Liver (tissue), 9 donors: ENCODE data around the gene ZNF148. TPM values are rescaled to one million over a fixed set of nuclear protein-coding genes. Genes with fewer than 3 reads are reported as not detected.
"Not testable (repeated sequence)": the region's sequence is repeated elsewhere in the genome, so short reads cannot be mapped to it uniquely, and the experiment has no call there.

Source experiments
- DNase-seq: peaks from one replicate; pipeline ENCODE4 v3.0.0-alpha.2; 2017; ENCODE audit warnings: low spot score
- H3K27ac ChIP-seq, 2 donors: one replicate each; pipeline ENCODE4 v1.7.0; 2013; ENCODE audit warnings: inconsistent platforms in 2 of 2, low read length in 2 of 2, control low read depth in 1 of 2, low read depth in 1 of 2, mild to moderate bottlenecking in 1 of 2
- H3K27me3 ChIP-seq, 4 donors: one replicate each; pipeline versions ENCODE4 v1.6.1 to v1.7.0; 2013; ENCODE audit warnings: low read length in 3 of 4, inconsistent platforms in 1 of 4, mild to moderate bottlenecking in 1 of 4, moderate library complexity in 1 of 4; ENCODE audit not compliant: control insufficient read depth in 4 of 4, insufficient read depth in 4 of 4
- H3K36me3 ChIP-seq, 4 donors: one replicate each; pipeline versions ENCODE4 v1.6.1 to v1.7.0; 2013; ENCODE audit warnings: low read length in 3 of 4, mild to moderate bottlenecking in 3 of 4, low read depth in 1 of 4, moderate library complexity in 1 of 4; ENCODE audit not compliant: control insufficient read depth in 4 of 4, insufficient read depth in 3 of 4
- H3K4me1 ChIP-seq, 4 donors: one replicate each; pipeline versions ENCODE4 v1.6.1 to v1.7.0; 2013; ENCODE audit warnings: low read length in 3 of 4, mild to moderate bottlenecking in 3 of 4, moderate library complexity in 1 of 4; ENCODE audit not compliant: control insufficient read depth in 4 of 4, insufficient read depth in 4 of 4
- H3K4me3 ChIP-seq, 3 donors: one replicate each; pipeline versions ENCODE4 v1.6.1 to v1.7.0; 2013; ENCODE audit warnings: low read length in 3 of 3, control low read depth in 1 of 3, low read depth in 1 of 3, mild to moderate bottlenecking in 1 of 3
- H3K9ac ChIP-seq, 2 donors: one replicate each; pipeline ENCODE4 v1.7.0; 2013; ENCODE audit warnings: low read length in 2 of 2, mild to moderate bottlenecking in 2 of 2, moderate library complexity in 2 of 2, control low read depth in 1 of 2, low read depth in 1 of 2
- H3K9me3 ChIP-seq, 4 donors: one replicate each; pipeline versions ENCODE4 v1.6.1 to v1.7.0; 2013; ENCODE audit warnings: low read length in 3 of 4; ENCODE audit not compliant: control insufficient read depth in 4 of 4
- ATF3 ChIP-seq: IDR thresholded peaks from 2 replicates; pipeline ENCODE4 v1.6.1; 2016; ENCODE audit warnings: antibody characterized with exemption
- EGR1 ChIP-seq, 2 donors: IDR thresholded peaks; 2 replicates each; pipeline ENCODE4 v1.6.1; 2016 to 2018; ENCODE audit warnings: antibody characterized with exemption in 2 of 2, low read depth in 2 of 2
- FOXA1 ChIP-seq: IDR thresholded peaks from 2 replicates; pipeline ENCODE4 v1.6.1; 2016; ENCODE audit warnings: antibody characterized with exemption
- GABPA ChIP-seq, 2 donors: IDR thresholded peaks in 1 of 2; conservative IDR thresholded peaks in 1 of 2; 2 replicates each; pipeline ENCODE4 v1.6.1; 2016; ENCODE audit warnings: antibody characterized with exemption in 2 of 2, mild to moderate bottlenecking in 1 of 2, moderate library complexity in 1 of 2
- HNF4A ChIP-seq, 2 donors: conservative IDR thresholded peaks; 2 replicates each; pipeline ENCODE4 v1.6.1; 2016; ENCODE audit warnings: antibody characterized with exemption in 2 of 2, mild to moderate bottlenecking in 2 of 2
- HNF4G ChIP-seq: IDR thresholded peaks from 2 replicates; pipeline ENCODE4 v1.6.1; 2016; ENCODE audit warnings: antibody characterized with exemption
- JUND ChIP-seq, 2 donors: IDR thresholded peaks; 2 replicates each; pipeline ENCODE4 v1.6.1; 2016; ENCODE audit warnings: antibody characterized with exemption in 2 of 2
- NR2F2 ChIP-seq: IDR thresholded peaks from 2 replicates; pipeline ENCODE4 v1.6.1; 2016; ENCODE audit warnings: antibody characterized with exemption
- RAD21 ChIP-seq, 2 donors: IDR thresholded peaks; 2 replicates each; pipeline ENCODE4 v1.6.1; 2016; ENCODE audit warnings: antibody characterized with exemption in 2 of 2, mild to moderate bottlenecking in 2 of 2
- REST ChIP-seq: IDR thresholded peaks from 2 replicates; pipeline ENCODE4 v1.6.1; 2016; ENCODE audit warnings: antibody characterized with exemption, mild to moderate bottlenecking
- RXRA ChIP-seq, 2 donors: IDR thresholded peaks; 2 replicates each; pipeline ENCODE4 v1.6.1; 2017 to 2018; ENCODE audit warnings: antibody characterized with exemption in 2 of 2, mild to moderate bottlenecking in 1 of 2
- SP1 ChIP-seq: IDR thresholded peaks from 2 replicates; pipeline ENCODE4 v1.6.1; 2018; ENCODE audit warnings: antibody characterized with exemption, mild to moderate bottlenecking
- WGBS: extraction: QIAGEN DNeasy Blood & Tissue Kit; methylation state at CpG from one replicate; pipeline ENCODE4 v1.1.7; 2013; 5-methylcytosine and 5-hydroxymethylcytosine counted together
- polyA plus RNA-seq, 2 donors: library from polyadenylated mRNA; stranded (reverse) in 1 of 2; unstranded in 1 of 2; fragments of 200-250 nt in 1 of 2; fragments of >200 nt in 1 of 2; fragmentation: Nextera tagmentation in 1 of 2; extraction: Ambion mirVana in 1 of 2; gene quantifications; one replicate each; pipeline versions ENCODE4 v1.2.1 to v1.2.3, GENCODE V29; 2013 to 2015
- total RNA-seq, 2 donors: library from RNA; depleted of rRNA; stranded (reverse); fragments of >200 nt; gene quantifications; one replicate each; pipeline ENCODE4 v1.2.3, GENCODE V29; 2014
- TF ChIP-seq, protein P1 (sequence below): IDR thresholded peaks from 2 replicates; pipeline ENCODE4 v1.6.1; 2016; ENCODE audit warnings: antibody characterized with exemption
- donor health status: healthy.
- donor health status: healthy.
- donor health status: healthy.
- donor health status: healthy.
- donor health status: healthy.

ZNF148 gene
- total and polyA plus RNA-seq, 4 donors, result 4.0 to 20.3 (median 17.1) TPM

DNA sequence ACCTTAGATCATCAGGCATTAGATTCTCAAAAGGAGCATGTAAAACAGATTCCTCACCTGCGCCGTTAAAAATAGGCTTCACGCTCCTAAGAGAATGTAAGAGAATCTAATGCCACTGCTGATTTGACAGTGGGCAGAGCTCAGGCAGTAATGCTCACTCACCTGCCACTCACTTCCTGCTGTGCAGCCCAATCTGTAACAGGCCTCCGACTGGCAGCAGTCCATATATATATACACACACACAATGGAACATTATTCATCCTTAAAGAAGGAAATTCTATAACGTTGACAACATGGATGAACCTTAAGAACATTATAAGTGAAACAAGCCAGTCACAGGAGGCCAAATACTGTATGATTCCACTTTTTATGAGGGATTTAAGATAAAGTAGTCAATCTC lies 24.5 kb downstream of the ZNF148 start (continued):
- TF ChIP-seq RXRA (IDR thresholded peaks at IDR 0.05) (no peak), HNF4A (conservative IDR thresholded peaks at IDR 0.05) (no peak), NR2F2 (no peak), JUND (IDR thresholded peaks at IDR 0.05) (no peak), EGR1 (IDR thresholded peaks at IDR 0.05; ENCODE audit: low read depth in 2 of 2) (no peak), HNF4G (no peak), RAD21 (IDR thresholded peaks at IDR 0.05) (no peak), SP1 (no peak)

GRCh38 chr3:125349556-125350165 lies 25.5 kb downstream of the ZNF148 start:
- no peak overlapping the region for H3K4me3 ChIP-seq
- H3K27me3 ChIP-seq, result no peaks in the 10 kb centered on the region
- no peaks in the 10 kb centered on the region for H3K36me3 ChIP-seq
- H3K9me3 ChIP-seq, result no peaks in the 10 kb centered on the region
- no peak for TF ChIP-seq FOXA1
- no peak for TF ChIP-seq NR2F2
- no peak for TF ChIP-seq HNF4G
- no peak for TF ChIP-seq GABPA (IDR thresholded peaks at IDR 0.05 in 1 of 2, conservative IDR thresholded peaks at IDR 0.05 in 1 of 2)
- TF ChIP-seq RXRA (IDR thresholded peaks at IDR 0.05), result no peak
- no peak for TF ChIP-seq ATF3
- TF ChIP-seq HNF4A (conservative IDR thresholded peaks at IDR 0.05), result no peak
- no peak for TF ChIP-seq RAD21 (IDR thresholded peaks at IDR 0.05)
- no peak for TF ChIP-seq SP1
- TF ChIP-seq EGR1 (IDR thresholded peaks at IDR 0.05; ENCODE audit: low read depth in 2 of 2), result no peak
- peaks cover 3 to 26% (median 10%) of the 10 kb centered on the region in 4 donors for H3K4me1 ChIP-seq
- no peak overlapping the region for H3K27ac ChIP-seq
- no peak for DNase-seq
- no peak overlapping the region for H3K9ac ChIP-seq

GRCh38 chr3:125349055-125349454 lies 26.1 kb downstream of the ZNF148 start:
- Histone ChIP-seq H3K27ac (peak overlapping the region in 1 of 2 donors; percentile 15), H3K36me3 (no peaks in the 10 kb centered on the region), H3K9ac (no peak overlapping the region), H3K4me3 (no peak overlapping the region), H3K4me1 (peaks cover 3 to 26% (median 10%) of the 10 kb centered on the region in 4 donors), H3K9me3 (no peaks in the 10 kb centered on the region), H3K27me3 (no peaks in the 10 kb centered on the region)
- 46% methylated on average over 3 of the region's 3 CpGs for WGBS
- no peak for DNase-seq
- TF ChIP-seq HNF4A (conservative IDR thresholded peaks at IDR 0.05) (peak in 1 of 2 donors; percentile 13), NR2F2 (no peak)

- not testable (repeated sequence) for H3K9ac ChIP-seq, H3K4me3 ChIP-seq, H3K27ac ChIP-seq, H3K4me1 ChIP-seq, H3K27me3 ChIP-seq, H3K9me3 ChIP-seq, DNase-seq, H3K36me3 ChIP-seq
- WGBS, result 91% methylated on average over 7 of the region's 7 CpGs
Measured at GRCh38 chr3:125343367-125343766, 31.8 kb downstream of the ZNF148 start.

DNA sequence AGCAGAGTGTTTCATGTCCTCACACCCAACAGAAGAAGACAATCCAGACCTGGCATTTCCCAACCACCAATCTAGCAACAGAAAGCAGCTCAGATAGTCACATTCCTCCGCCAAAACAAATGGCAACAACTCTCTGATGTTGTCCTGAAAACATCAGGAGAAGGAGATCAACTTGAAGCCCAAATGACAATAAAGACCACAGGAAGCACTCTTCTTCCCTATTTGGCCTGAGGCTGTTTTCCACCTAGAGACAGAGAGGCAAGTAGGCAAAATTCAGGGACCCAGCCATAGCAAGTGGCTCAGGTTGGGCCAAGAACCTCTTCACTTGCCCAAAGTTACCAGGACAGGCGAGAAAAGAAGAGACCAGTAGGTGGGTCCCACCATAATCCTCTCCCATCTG lies 35.0 kb downstream of the ZNF148 start:
- Histone ChIP-seq H3K36me3 (no peaks in the 10 kb centered on the region), H3K27me3 (no peaks in the 10 kb centered on the region), H3K9me3 (no peaks in the 10 kb centered on the region), H3K27ac (no peak overlapping the region), H3K4me1 (peaks cover 0 to 5% (median 4%) of the 10 kb centered on the region in 4 donors), H3K4me3 (no peak overlapping the region), H3K9ac (no peak overlapping the region)
- DNase-seq, result no peak
- 95% methylated on average over 2 of the region's 2 CpGs for WGBS
- TF ChIP-seq REST (no peak), FOXA1 (no peak), RAD21 (IDR thresholded peaks at IDR 0.05) (no peak), ATF3 (no peak)
- TF ChIP-seq, protein P1, sequence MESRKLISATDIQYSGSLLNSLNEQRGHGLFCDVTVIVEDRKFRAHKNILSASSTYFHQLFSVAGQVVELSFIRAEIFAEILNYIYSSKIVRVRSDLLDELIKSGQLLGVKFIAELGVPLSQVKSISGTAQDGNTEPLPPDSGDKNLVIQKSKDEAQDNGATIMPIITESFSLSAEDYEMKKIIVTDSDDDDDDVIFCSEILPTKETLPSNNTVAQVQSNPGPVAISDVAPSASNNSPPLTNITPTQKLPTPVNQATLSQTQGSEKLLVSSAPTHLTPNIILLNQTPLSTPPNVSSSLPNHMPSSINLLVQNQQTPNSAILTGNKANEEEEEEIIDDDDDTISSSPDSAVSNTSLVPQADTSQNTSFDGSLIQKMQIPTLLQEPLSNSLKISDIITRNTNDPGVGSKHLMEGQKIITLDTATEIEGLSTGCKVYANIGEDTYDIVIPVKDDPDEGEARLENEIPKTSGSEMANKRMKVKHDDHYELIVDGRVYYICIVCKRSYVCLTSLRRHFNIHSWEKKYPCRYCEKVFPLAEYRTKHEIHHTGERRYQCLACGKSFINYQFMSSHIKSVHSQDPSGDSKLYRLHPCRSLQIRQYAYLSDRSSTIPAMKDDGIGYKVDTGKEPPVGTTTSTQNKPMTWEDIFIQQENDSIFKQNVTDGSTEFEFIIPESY, result no peak
